Mucosa of gallbladder (tissue), 1 donor: Measurements from ENCODE around the gene RPS24. TPM values are rescaled to one million over a fixed set of nuclear protein-coding genes. Genes with fewer than 3 reads are reported as not detected.

Experiments
- total RNA-seq: library from RNA; stranded (reverse); gene quantifications from one replicate; pipeline ENCODE4 v1.2.1, GENCODE V29; 2021
- donor health status: DM: no; HTN: no; CAD: no.

RPS24 gene
- total RNA-seq, 1 donor from 2014 or later: 978 TPM

Other genes starting within 250 kb of the RPS24 start
- 52.6 TPM for gene DLG5, start 107.1 kb upstream of the RPS24 start, total RNA-seq
- gene POLR3A, start 4.3 kb upstream of the RPS24 start, total RNA-seq: 12.1 TPM